GM10248 (cell line): ENCODE measurements around the gene TEX55.
A peak's percentile ranks its signal among the peaks of the same experiment; 100 is the strongest.
"Not testable (repeated sequence)": the region's sequence is repeated elsewhere in the genome, so short reads cannot be mapped to it uniquely, and the experiment has no call there.

Source experiments
- CTCF ChIA-PET: fragments of 300-600 bp; sonication (Branson Sonifier 250); formaldehyde crosslinking; extraction: SDS; loops from one replicate; lab custom pipeline; 2021; ENCODE audit warnings: antibody characterized with exemption; lab: Yijun Ruan, JAX
- POLR2A ChIA-PET: fragments of 350-650 bp; sonication (Branson Sonifier 250); formaldehyde crosslinking; extraction: SDS; loops from one replicate; lab custom pipeline; 2020; ENCODE audit warnings: antibody characterized with exemption; lab: Yijun Ruan, JAX
- DNase-seq: peaks from one replicate; pipeline ENCODE4 v3.0.0; 2012; ENCODE audit errors: extremely low spot score
- TF ChIP-seq, protein P1 (sequence below): IDR thresholded peaks from 2 replicates; pipeline ENCODE4 v1.5.1; 2012; ENCODE audit warnings: mild to moderate bottlenecking, low read depth; ENCODE audit errors: extremely low read depth, missing control alignments, control extremely low read depth

The TEX55 gene

DNA sequence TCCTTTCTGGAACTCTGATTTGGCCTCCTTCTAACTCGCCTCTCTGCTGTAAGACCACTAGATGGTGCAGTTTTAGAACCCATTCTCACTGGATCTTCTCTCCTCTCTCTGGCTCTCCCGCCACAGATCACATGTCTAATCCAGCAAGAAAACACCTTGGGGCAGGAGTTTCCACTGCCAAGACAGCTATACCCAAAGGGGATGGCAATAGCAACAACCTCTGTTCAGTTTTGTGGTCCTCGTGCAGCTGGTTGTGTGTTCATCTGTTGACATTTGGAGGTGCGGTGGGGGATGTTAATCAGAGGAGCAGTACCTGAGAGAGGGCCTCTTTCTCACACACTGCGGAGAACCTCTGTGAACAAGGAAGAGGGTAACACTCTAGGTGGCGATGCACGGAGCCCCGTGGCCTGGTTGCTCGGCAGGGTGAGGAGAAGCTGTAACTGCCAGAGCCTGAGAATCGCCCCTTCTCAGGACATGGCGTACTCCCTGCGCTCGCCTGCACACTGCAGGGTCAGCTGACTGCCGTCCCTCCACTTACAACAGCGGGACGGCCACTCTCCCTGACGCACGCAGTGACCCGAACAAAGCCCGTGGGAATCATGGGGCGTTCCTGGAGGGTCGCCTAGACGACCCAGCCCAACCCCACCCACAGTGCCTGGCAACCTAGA is at the start of gene TEX55:
Gene TEX55, plus strand, starts transcription at position 666 of the 668 bp plus-strand sequence. CDS start 25 bp downstream, outside the sequence.
- DNase-seq = peak; percentile 63
- TF ChIP-seq, protein P1, sequence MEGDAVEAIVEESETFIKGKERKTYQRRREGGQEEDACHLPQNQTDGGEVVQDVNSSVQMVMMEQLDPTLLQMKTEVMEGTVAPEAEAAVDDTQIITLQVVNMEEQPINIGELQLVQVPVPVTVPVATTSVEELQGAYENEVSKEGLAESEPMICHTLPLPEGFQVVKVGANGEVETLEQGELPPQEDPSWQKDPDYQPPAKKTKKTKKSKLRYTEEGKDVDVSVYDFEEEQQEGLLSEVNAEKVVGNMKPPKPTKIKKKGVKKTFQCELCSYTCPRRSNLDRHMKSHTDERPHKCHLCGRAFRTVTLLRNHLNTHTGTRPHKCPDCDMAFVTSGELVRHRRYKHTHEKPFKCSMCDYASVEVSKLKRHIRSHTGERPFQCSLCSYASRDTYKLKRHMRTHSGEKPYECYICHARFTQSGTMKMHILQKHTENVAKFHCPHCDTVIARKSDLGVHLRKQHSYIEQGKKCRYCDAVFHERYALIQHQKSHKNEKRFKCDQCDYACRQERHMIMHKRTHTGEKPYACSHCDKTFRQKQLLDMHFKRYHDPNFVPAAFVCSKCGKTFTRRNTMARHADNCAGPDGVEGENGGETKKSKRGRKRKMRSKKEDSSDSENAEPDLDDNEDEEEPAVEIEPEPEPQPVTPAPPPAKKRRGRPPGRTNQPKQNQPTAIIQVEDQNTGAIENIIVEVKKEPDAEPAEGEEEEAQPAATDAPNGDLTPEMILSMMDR = peak; percentile 50
- ChIA-PET CTCF (interaction anchor here (0.7 to 3.9 kb wide), 5 partner anchors 10 to 263 kb away, joined by 3 to 20 read pairs (median 3); partner anchors contain the start of gene B4GALT4), POLR2A (no interaction called here)

DNA sequence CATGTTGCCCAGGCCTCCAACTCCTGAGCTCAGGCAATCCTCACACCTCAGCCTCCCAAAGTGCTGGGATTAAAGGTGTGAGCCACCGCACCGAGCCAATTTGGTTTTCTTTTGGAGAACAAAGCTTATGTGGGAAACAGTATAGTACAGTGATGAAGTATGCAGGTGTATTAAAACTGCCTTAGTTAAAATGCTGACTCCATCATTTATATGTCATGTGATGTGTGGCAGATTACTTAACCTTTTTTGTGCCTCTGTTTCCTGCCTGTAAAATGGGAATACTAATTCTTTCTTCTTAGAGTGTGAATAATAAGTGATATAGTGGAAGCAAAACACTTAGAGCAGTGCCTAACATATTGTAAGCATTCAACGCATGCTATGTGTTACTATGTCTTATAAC is 48.0 kb upstream of the TEX55 start:
- CTCF ChIA-PET = interaction anchor here (0.9 to 12.9 kb wide), 4 partner anchors 18 to 584 kb away, joined by 3 to 240 read pairs (median 3); no protein-coding TSS in a partner anchor

DNA sequence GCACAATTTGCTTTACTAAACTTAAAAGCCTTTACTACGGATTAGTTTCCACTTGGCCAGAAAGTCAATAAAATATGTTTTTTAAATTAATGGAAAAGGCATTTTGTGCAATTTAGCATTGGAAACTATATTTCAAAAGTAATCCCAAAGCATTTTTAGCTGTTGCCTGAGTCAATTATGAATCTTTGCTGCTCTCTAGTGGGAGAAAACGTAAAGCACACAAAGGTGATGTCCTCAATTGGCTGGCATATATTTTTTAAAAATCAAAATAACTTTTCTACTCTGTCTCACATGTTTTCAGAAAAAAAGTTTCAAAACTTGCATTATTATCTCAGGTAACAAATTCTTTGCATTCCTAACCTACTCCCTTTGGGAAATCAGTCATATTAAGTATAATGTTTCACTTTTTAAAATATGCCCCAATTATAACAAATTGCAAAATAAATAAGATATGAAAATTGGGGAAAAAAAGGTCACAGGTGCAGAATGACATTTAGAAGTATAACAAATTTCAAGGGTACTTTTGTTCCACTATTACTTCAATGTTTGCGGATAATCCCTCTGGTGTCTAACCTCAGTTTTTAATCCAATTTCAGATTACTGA is 47.2 kb upstream of the TEX55 start:
- POLR2A ChIA-PET = no interaction called here
- TF ChIP-seq, protein P1 = peak; percentile 62
- CTCF ChIA-PET = interaction anchor here (0.9 to 12.9 kb wide), 4 partner anchors 26 to 583 kb away, joined by 3 to 240 read pairs (median 3); no protein-coding TSS in a partner anchor
- DNase-seq = peak; percentile 33

More for the DNA sequence above, 48.0 kb upstream of the TEX55 start:
- no peak for DNase-seq
- POLR2A ChIA-PET = interaction anchor here (0.6 kb wide), 1 partner anchor 1859 kb away, joined by 6 read pairs; no protein-coding TSS in a partner anchor
- TF ChIP-seq, protein P1 = no peak

DNA sequence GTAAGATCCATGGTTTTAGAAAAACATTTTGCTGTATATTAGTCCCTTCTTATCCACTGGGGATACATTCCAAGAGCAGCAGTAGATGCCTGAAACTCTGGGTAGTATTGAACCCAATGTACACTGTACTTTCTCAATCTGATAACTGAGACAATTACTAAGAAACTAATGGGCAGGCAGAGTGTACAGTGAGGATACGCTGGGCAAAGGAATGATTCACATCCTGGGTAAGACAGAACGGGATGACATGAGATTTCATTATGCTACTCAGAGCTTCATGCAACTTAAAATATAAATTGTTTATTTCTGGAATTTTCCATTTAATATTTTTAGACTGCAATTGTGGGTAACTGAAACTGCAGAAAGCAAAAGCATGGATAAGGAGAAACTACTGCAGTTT is 46.2 kb upstream of the TEX55 start:
- TF ChIP-seq, protein P1 = no peak
- ChIA-PET POLR2A (no interaction called here), CTCF (interaction anchor here (0.9 to 12.9 kb wide), 2 partner anchors 25 to 219 kb away, joined by 3 to 240 read pairs; no protein-coding TSS in a partner anchor)
- DNase-seq = no peak

DNA sequence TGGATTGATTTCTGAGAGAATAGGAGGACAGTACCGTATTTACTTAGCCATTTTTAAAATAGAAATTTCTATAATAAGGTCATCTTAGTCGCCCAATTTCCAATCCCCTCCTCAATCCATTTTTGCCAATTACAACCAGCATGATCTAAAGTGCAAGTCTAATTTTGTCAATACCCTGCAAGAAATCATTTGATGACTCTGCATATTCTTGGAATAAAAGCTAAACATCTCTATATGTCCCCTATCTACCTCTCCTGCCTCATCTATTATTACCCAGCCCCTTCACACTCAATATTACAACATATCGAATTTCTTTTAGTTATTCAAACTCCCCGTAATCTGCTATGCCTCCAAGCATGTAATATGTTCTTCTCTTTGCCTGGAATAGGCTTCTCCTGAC is 41.9 kb upstream of the TEX55 start:
- ChIA-PET CTCF (interaction anchor here (0.9 to 3.9 kb wide), 3 partner anchors 9 to 221 kb away, joined by 4 to 24 read pairs (median 5); partner anchors contain the start of gene IGSF11), POLR2A (no interaction called here)
- TF ChIP-seq, protein P1 = no peak
- no peak for DNase-seq

DNA sequence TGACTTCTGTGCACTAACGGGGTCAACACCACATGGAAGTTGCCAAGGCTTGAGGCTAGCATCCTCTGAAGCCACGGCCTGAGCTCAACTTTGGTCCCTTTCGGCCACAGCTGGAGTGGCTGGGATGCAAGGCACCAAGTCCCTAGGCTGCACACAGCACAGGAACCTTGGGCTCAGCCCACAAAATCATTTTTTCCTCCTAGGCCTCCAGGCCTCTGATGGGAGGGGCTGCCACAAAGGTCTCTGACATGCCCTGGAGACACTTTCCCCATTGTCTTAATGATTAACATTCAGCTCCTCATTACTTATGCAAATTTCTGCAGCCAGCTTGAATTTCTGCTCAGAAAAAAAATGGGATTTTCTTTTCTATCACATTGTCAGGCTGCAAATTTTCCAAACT is 27.6 kb upstream of the TEX55 start:
- DNase-seq, POLR2A ChIA-PET: not testable (repeated sequence)
- CTCF ChIA-PET = interaction anchor here (1.0 to 1.5 kb wide), 2 partner anchors 9 to 234 kb away, joined by 3 read pairs; no protein-coding TSS in a partner anchor
